Vagina (tissue), 2 donors: ENCODE results near the gene ZSCAN4. TPM values are rescaled to one million over a fixed set of nuclear protein-coding genes. Genes with fewer than 3 reads are reported as not detected.
A peak's percentile ranks its signal among the peaks of the same experiment; 100 is the strongest.

Source experiments
- DNase-seq, 2 donors: peaks; one replicate each; pipeline ENCODE4 v3.0.0-alpha.2; 2017; ENCODE audit errors: extremely low spot score in 2 of 2
- H3K27ac ChIP-seq: fragments of 200-600 bp; sonication (generic); one replicate; pipeline ENCODE4 v1.5.1; 2019
- H3K27me3 ChIP-seq: fragments of 200-600 bp; sonication (generic); one replicate; pipeline ENCODE4 v1.5.1; 2019
- H3K36me3 ChIP-seq, 2 donors: fragments of 200-600 bp; sonication (generic); one replicate each; pipeline ENCODE4 v1.5.1; 2017 to 2019
- H3K4me1 ChIP-seq: fragments of 200-600 bp; sonication (generic); one replicate; pipeline ENCODE4 v1.5.1; 2019
- H3K4me3 ChIP-seq, 2 donors: fragments of 200-600 bp; sonication (generic); 1 replicate in 1 of 2; 2 replicates in 1 of 2; pipeline ENCODE4 v1.5.1; 2016 to 2019
- H3K9me3 ChIP-seq: fragments of 200-600 bp; sonication (generic); one replicate; pipeline ENCODE4 v1.5.1; 2019
- POLR2A ChIP-seq, 2 donors: fragments of 450-650 bp; IDR thresholded peaks; one replicate each; pipeline ENCODE4 v1.6.1; 2017; ENCODE audit warnings: antibody characterized with exemption in 2 of 2, mild to moderate bottlenecking in 2 of 2, moderate library complexity in 2 of 2
- POLR2AphosphoS5 ChIP-seq, 2 donors: sonication (generic); formaldehyde crosslinking; IDR thresholded peaks; one replicate each; pipeline ENCODE4 v1.9.0; 2017; ENCODE audit warnings: antibody characterized with exemption in 2 of 2, mild to moderate bottlenecking in 2 of 2, low read depth in 1 of 2; ENCODE audit not compliant: insufficient read depth in 1 of 2
- intact Hi-C: fragments of 100-400 bp; cut with DNase I; formaldehyde crosslinking; loops from one replicate; pipeline ENCODE4 v1.15.1; 2023
- total RNA-seq: library from RNA; depleted of rRNA; stranded (reverse); fragments of >200 nt; gene quantifications from one replicate; pipeline ENCODE4 v1.2.3, GENCODE V29; 2016
- TF ChIP-seq, protein P1 (sequence below), 3 experiments: fragments of 450-650 bp in 2 of 3; fragments of 200-600 bp in 1 of 3; sonication (generic) in 1 of 3; IDR thresholded peaks; one replicate each; pipeline ENCODE4 v1.5.1; 2017 to 2019; ENCODE audit warnings: antibody characterized with exemption in 3 of 3, mild to moderate bottlenecking in 2 of 3, moderate library complexity in 2 of 3

Gene ZSCAN4
- total RNA-seq, 1 donor from 2014 or later, result not detected

DNA sequence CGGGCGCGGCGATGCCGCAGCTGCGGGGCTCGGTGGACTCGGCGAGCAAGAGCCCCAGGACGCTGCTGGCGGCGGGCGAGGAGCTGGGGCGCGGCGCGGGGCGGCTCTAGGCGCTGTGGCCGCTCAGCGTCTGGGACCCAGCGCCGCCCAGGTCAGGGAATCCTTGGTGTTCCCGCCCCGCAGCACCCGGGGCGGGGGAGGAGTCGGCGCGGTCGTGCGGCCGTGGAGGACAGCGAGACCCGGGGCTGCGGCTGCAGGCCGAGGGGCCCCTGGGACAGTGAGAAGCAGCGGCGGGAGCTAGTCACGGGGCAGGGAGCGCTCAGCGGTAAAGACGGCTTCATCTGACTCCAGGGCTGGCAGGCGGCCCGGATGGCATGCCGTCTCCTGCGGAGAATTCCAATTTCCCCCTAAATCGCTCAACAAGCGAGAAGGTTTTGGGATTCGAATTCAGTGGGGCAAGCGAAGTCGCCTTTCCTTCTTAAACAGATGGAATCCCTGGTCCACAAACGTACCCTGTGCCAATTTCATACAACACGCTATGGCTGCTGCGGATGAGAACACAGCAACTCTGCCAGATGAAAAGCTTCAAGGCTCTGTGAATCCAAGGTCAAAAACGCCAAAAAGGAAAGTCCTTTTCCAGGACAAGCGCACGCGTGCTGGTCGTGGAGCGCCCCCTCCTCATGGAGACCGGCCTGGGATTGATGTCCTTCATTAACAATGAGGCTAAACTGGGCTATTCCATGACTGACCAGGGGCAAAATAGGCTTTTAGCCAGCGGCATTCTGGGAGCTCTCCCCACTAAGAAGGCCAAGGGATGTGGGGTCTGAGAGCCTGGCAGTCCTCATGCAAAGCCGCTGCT, 4.2 kb upstream of the ZSCAN4 start:
- Histone ChIP-seq H3K9me3 (no peaks in the 10 kb centered on the region), H3K27me3 (no peaks in the 10 kb centered on the region), H3K36me3 (no peaks in the 10 kb centered on the region), H3K27ac (peak overlapping the region; percentile 76), H3K4me3 (peak overlapping the region; percentile 57 to 68), H3K4me1 (no peaks in the 10 kb centered on the region)
- no peak for DNase-seq
- TF ChIP-seq, protein P1, sequence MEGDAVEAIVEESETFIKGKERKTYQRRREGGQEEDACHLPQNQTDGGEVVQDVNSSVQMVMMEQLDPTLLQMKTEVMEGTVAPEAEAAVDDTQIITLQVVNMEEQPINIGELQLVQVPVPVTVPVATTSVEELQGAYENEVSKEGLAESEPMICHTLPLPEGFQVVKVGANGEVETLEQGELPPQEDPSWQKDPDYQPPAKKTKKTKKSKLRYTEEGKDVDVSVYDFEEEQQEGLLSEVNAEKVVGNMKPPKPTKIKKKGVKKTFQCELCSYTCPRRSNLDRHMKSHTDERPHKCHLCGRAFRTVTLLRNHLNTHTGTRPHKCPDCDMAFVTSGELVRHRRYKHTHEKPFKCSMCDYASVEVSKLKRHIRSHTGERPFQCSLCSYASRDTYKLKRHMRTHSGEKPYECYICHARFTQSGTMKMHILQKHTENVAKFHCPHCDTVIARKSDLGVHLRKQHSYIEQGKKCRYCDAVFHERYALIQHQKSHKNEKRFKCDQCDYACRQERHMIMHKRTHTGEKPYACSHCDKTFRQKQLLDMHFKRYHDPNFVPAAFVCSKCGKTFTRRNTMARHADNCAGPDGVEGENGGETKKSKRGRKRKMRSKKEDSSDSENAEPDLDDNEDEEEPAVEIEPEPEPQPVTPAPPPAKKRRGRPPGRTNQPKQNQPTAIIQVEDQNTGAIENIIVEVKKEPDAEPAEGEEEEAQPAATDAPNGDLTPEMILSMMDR (IDR thresholded peaks at IDR 0.05), result no peak
- TF ChIP-seq POLR2A (IDR thresholded peaks at IDR 0.05), result no peak
- TF ChIP-seq POLR2AphosphoS5 (IDR thresholded peaks at IDR 0.05; ENCODE audit: insufficient read depth in 1 of 2, low read depth in 1 of 2), result peak in 1 of 2 donors; percentile 37
- intact Hi-C loops, result no loop called here

DNA sequence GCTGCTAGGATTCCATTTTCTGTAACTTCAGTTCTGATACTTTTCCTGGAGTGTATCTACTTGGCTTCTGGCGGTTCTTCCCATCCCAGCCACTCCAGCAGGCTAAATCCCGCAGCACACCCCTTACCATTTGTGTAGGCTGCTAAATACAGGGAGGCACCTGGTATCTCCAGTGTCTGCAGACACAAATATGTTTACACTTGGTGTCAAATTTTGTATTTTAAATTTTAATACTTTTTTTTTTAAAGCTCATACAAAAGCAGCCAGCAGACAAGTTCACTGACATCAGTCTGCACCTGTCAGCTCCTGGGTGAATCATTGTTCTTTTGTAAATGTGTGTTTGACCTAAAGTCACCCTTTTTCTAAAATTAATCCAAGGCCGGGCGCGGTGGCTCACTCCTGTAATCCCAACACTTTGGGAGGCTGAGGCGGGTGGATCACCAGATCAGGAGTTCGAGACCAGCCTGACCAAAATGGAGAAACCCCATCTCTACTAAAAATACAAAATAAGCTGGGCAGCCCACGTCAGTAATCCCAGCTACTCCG, 3.4 kb upstream of the ZSCAN4 start:
- Histone ChIP-seq H3K27ac (no peak overlapping the region), H3K27me3 (no peaks in the 10 kb centered on the region), H3K9me3 (no peaks in the 10 kb centered on the region), H3K36me3 (no peaks in the 10 kb centered on the region), H3K4me3 (no peak overlapping the region), H3K4me1 (no peaks in the 10 kb centered on the region)
- intact Hi-C loops, result no loop called here
- DNase-seq, result no peak
- TF ChIP-seq POLR2AphosphoS5 (IDR thresholded peaks at IDR 0.05; ENCODE audit: insufficient read depth in 1 of 2, low read depth in 1 of 2), result no peak
- no peak for TF ChIP-seq POLR2A (IDR thresholded peaks at IDR 0.05)
- TF ChIP-seq, protein P1 (IDR thresholded peaks at IDR 0.05), result no peak

DNA sequence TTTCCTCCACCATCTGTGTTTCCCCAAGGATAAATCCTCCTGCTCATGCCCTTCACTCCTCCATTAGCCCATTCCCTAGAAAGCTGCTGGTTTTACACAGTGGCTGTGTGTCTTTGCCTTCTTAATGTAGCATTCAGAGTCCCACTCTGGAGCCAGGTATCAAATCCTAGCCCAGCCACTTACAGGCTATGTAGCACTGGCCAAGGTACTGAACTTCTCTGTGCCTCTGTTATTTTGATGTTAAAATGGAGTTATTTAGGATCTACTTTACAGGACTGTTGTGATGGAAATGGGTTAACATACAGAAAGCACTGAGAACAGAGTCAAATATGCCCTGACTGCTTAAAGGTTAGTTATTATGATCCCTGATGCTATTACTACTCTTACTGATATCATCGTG, 1.5 kb upstream of the ZSCAN4 start:
- TF ChIP-seq POLR2A (IDR thresholded peaks at IDR 0.05) (no peak), POLR2AphosphoS5 (IDR thresholded peaks at IDR 0.05; ENCODE audit: insufficient read depth in 1 of 2, low read depth in 1 of 2) (no peak)
- TF ChIP-seq, protein P1 (IDR thresholded peaks at IDR 0.05), result no peak
- Histone ChIP-seq H3K9me3 (no peaks in the 10 kb centered on the region), H3K4me3 (no peak overlapping the region), H3K27me3 (no peaks in the 10 kb centered on the region), H3K36me3 (no peaks in the 10 kb centered on the region), H3K4me1 (no peaks in the 10 kb centered on the region), H3K27ac (no peak overlapping the region)
- intact Hi-C loops, result no loop called here
- DNase-seq, result no peak

DNA sequence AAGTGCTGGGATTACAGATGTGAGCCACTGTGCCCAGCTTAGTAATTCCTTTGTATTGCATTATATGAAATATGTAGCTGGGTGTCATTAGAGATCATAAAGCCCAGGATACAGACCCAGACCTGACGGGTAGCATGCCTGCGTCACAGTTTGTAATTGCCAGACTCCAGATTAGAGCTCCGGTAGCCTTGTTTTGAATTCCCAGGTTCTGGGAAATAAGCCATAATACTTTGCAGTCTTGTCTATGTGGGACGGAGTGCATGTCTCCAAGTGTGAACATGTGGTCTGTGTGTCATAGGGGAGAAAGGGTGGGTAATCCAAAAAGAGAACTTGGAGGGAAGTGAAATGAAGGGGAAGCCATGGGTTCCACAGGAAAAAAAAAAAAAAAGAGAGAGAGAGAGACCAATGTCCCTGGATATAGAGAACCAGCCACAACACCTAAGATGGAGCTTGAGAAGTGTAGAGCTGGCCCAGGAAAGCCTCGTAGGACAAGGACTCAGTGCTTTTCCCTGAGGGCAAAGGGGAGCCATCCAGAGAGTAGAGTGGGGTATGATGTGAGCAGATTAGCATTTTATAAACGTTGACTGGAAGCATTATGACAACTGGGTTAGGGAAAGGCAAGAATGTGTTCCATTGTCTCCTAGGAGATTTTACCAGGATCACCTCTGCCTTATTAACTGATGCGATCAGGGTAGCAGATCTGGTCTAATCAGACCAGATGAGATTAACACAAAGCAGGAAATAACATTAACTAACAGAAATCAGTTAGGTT, 2.6 kb downstream of the ZSCAN4 start:
- Histone ChIP-seq H3K27ac (no peak overlapping the region), H3K36me3 (no peaks in the 10 kb centered on the region), H3K4me1 (no peaks in the 10 kb centered on the region), H3K9me3 (no peaks in the 10 kb centered on the region), H3K27me3 (no peaks in the 10 kb centered on the region), H3K4me3 (no peak overlapping the region)
- intact Hi-C loops, result no loop called here
- no peak for DNase-seq
- no peak for TF ChIP-seq POLR2A (IDR thresholded peaks at IDR 0.05)
- TF ChIP-seq POLR2AphosphoS5 (IDR thresholded peaks at IDR 0.05; ENCODE audit: insufficient read depth in 1 of 2, low read depth in 1 of 2), result no peak
- TF ChIP-seq, protein P1 (IDR thresholded peaks at IDR 0.05), result no peak
